ENCODE results near the gene MAP3K21.

Gene MAP3K21

GRCh38 chr1:233390842-233391737 is 63.6 kb downstream of the MAP3K21 start:
- DNase-seq (ENCODE audit: low read depth) = no peak

- no peak for DNase-seq (ENCODE audit: low read depth)
These were observed 65.7 kb downstream of the MAP3K21 start for GRCh38 chr1:233393084-233393840.

- DNase-seq (ENCODE audit: low read depth) = no peak
These were observed 66.6 kb downstream of the MAP3K21 start for GRCh38 chr1:233393926-233394680.

- DNase-seq (ENCODE audit: low read depth) = no peak
These were observed 67.6 kb downstream of the MAP3K21 start for GRCh38 chr1:233394860-233395717.

GRCh38 chr1:233395863-233396646 is 68.5 kb downstream of the MAP3K21 start:
- no peak for DNase-seq (ENCODE audit: low read depth)

- no peak for DNase-seq (ENCODE audit: low read depth)
These were observed 78.9 kb downstream of the MAP3K21 start for GRCh38 chr1:233406339-233406960.

- DNase-seq (ENCODE audit: low read depth) = no peak
These were observed 79.6 kb downstream of the MAP3K21 start for GRCh38 chr1:233406994-233407631.

GRCh38 chr1:233409540-233409939 is 82.0 kb downstream of the MAP3K21 start:
- DNase-seq (ENCODE audit: low read depth) = no peak

- no peak for DNase-seq (ENCODE audit: low read depth)
These were observed 83.4 kb downstream of the MAP3K21 start for GRCh38 chr1:233410906-233411305.

- no peak for DNase-seq (ENCODE audit: low read depth)
These were observed 85.3 kb downstream of the MAP3K21 start for GRCh38 chr1:233412812-233413211.

GRCh38 chr1:233421293-233421692 is 93.8 kb downstream of the MAP3K21 start:
- no peak for DNase-seq (ENCODE audit: low read depth)

GRCh38 chr1:233424779-233425178 is 97.3 kb downstream of the MAP3K21 start:
- DNase-seq (ENCODE audit: low read depth) = no peak

GRCh38 chr1:233427907-233428306 is 100.4 kb downstream of the MAP3K21 start:
- no peak for DNase-seq (ENCODE audit: low read depth)

GRCh38 chr1:233431753-233432403 is 104.4 kb downstream of the MAP3K21 start:
- DNase-seq (ENCODE audit: low read depth) = no peak

GRCh38 chr1:233432916-233433315 is 105.4 kb downstream of the MAP3K21 start:
- DNase-seq (ENCODE audit: low read depth) = no peak

- no peak for DNase-seq (ENCODE audit: low read depth)
These were observed 106.1 kb downstream of the MAP3K21 start for GRCh38 chr1:233433436-233434210.

Measured in stimulated activated CD8-positive, alpha-beta memory T cell treated with anti-CD3 and anti-CD28 coated beads, Interleukin-15, amount 100 ng/mL, for 24 hours (primary cell).